Transverse colon (tissue), 4 donors: Measurements from ENCODE around the gene PTPRD.

ENCODE experiments used
- POLR2AphosphoS5 ChIP-seq, 3 donors: sonication (generic); formaldehyde crosslinking; IDR thresholded peaks; one replicate each; pipeline ENCODE4 v1.6.1; 2016; ENCODE audit warnings: antibody characterized with exemption in 3 of 3
- TF ChIP-seq, protein P1 (sequence below), 5 experiments: fragments of 200-600 bp in 3 of 5; fragments of 450-650 bp in 2 of 5; sonication (generic) in 3 of 5; IDR thresholded peaks; 1 replicate in 2 of 5; 2 replicates in 3 of 5; pipeline ENCODE4 v1.5.1; 2016 to 2017; ENCODE audit warnings: antibody characterized with exemption in 5 of 5, inconsistent platforms in 3 of 5, mild to moderate bottlenecking in 2 of 5, moderate library complexity in 1 of 5

DNA sequence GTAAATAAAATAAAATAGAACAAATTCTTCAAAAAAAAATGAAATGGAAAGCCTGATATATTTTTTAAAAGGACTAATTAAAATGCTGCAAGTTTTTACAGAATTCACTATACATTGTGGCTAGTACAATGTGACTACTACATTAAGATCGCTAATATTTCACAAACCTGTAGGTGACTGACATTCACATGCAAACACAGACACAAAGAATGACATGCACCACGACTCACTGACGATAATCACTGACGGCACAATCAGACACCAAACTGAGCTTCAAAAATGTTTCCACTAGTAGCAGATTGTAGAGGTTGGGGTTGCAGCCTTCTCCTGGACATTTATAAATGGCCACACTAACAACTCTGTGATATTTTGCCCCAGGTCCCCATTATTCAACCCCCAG is 2175.5 kb downstream of the PTPRD start:
- TF ChIP-seq, protein P1, sequence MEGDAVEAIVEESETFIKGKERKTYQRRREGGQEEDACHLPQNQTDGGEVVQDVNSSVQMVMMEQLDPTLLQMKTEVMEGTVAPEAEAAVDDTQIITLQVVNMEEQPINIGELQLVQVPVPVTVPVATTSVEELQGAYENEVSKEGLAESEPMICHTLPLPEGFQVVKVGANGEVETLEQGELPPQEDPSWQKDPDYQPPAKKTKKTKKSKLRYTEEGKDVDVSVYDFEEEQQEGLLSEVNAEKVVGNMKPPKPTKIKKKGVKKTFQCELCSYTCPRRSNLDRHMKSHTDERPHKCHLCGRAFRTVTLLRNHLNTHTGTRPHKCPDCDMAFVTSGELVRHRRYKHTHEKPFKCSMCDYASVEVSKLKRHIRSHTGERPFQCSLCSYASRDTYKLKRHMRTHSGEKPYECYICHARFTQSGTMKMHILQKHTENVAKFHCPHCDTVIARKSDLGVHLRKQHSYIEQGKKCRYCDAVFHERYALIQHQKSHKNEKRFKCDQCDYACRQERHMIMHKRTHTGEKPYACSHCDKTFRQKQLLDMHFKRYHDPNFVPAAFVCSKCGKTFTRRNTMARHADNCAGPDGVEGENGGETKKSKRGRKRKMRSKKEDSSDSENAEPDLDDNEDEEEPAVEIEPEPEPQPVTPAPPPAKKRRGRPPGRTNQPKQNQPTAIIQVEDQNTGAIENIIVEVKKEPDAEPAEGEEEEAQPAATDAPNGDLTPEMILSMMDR (IDR thresholded peaks at IDR 0.05): no peak
- no peak for TF ChIP-seq POLR2AphosphoS5 (IDR thresholded peaks at IDR 0.05)
